Muscle of back (tissue), 11 donors: ENCODE results near the gene GPRASP2. TPM values are rescaled to one million over a fixed set of nuclear protein-coding genes. Genes with fewer than 3 reads are reported as not detected.

ENCODE experiments used
- DNase-seq, 3 donors: peaks; one replicate each; pipeline versions ENCODE4 v3.0.0 to v3.0.0-alpha.2; 2013
- polyA plus RNA-seq, 10 donors: library from polyadenylated mRNA; unstranded; fragments of 120-200 nt; gene quantifications; one replicate each; pipeline ENCODE4 v1.2.1, GENCODE V29; 2013; ENCODE audit not compliant: insufficient read length in 10 of 10

GPRASP2 gene
- polyA plus RNA-seq, 10 donors: 16.8 to 31.3 (median 19.1) TPM

GRCh38 chrX:102739657-102740056 is 27.4 kb downstream of the GPRASP2 start:
- DNase-seq: peak in 2 of 3 donors; percentile 2 to 6

GRCh38 chrX:102744307-102744706 is 32.1 kb downstream of the GPRASP2 start:
- no peak for DNase-seq

- no peak for DNase-seq
These were observed 33.2 kb downstream of the GPRASP2 start for GRCh38 chrX:102745513-102745856.

- peak in 2 of 3 donors; percentile 48 to 75 for DNase-seq
These were observed 33.8 kb downstream of the GPRASP2 start for GRCh38 chrX:102745857-102746584.

- no peak for DNase-seq
These were observed 53.0 kb downstream of the GPRASP2 start for GRCh38 chrX:102765217-102765616.

GRCh38 chrX:102765809-102766208 is 53.6 kb downstream of the GPRASP2 start:
- no peak for DNase-seq

GRCh38 chrX:102767287-102767686 is 55.0 kb downstream of the GPRASP2 start:
- DNase-seq: no peak

Other genes starting within 250 kb of the GPRASP2 start
- gene TCP11X2, start 240.6 kb upstream of the GPRASP2 start, polyA plus RNA-seq: not detected
- gene TMSB15A, start 195.7 kb upstream of the GPRASP2 start, polyA plus RNA-seq: 10 to 100 TPM in 9 of 10 donors, 1 to 10 TPM in 1; 9.7 to 24.3 (median 13.5) TPM
- gene ARMCX5, start 112.9 kb upstream of the GPRASP2 start, polyA plus RNA-seq: 1 to 10 TPM; 5.7 to 8.9 (median 8.1) TPM
- gene GPRASP1, start 61.0 kb upstream of the GPRASP2 start, polyA plus RNA-seq: 10 to 100 TPM in 8 of 10 donors, 1 to 10 TPM in 2; 8.5 to 16.3 (median 12.3) TPM
- 10 to 100 TPM in 1 of 10 donors, 1 to 10 TPM in 9; 6.4 to 10.0 (median 7.6) TPM for gene GPRASP3, start 8.3 kb downstream of the GPRASP2 start, polyA plus RNA-seq
- gene RAB40AL, start 224.8 kb downstream of the GPRASP2 start, polyA plus RNA-seq: under 1 TPM in 1 of 10 donors, not detected in 9; 0.19 TPM